Sigmoid colon (tissue), 4 donors: ENCODE measurements around the gene LRRTM4.

Experiments
- EP300 ChIP-seq, 4 donors: sonication (generic); formaldehyde crosslinking; IDR thresholded peaks; one replicate each; pipeline ENCODE4 v1.6.1; 2017; ENCODE audit warnings: antibody characterized with exemption in 4 of 4
- POLR2A ChIP-seq, 2 donors: fragments of 450-650 bp; IDR thresholded peaks; one replicate each; pipeline ENCODE4 v1.6.1; 2016; ENCODE audit warnings: antibody characterized with exemption in 2 of 2, mild to moderate bottlenecking in 2 of 2, moderate library complexity in 2 of 2
- POLR2AphosphoS5 ChIP-seq, 4 donors: sonication (generic); formaldehyde crosslinking; IDR thresholded peaks; one replicate each; pipeline ENCODE4 v1.6.1; 2017; ENCODE audit warnings: antibody characterized with exemption in 4 of 4
- TF ChIP-seq, protein P1 (sequence below), 4 experiments: fragments of 450-650 bp in 3 of 4; fragments of 200-600 bp in 1 of 4; IDR thresholded peaks; one replicate each; pipeline ENCODE4 v1.5.1; 2016 to 2019; ENCODE audit warnings: antibody characterized with exemption in 4 of 4, mild to moderate bottlenecking in 3 of 4, moderate library complexity in 2 of 4

DNA sequence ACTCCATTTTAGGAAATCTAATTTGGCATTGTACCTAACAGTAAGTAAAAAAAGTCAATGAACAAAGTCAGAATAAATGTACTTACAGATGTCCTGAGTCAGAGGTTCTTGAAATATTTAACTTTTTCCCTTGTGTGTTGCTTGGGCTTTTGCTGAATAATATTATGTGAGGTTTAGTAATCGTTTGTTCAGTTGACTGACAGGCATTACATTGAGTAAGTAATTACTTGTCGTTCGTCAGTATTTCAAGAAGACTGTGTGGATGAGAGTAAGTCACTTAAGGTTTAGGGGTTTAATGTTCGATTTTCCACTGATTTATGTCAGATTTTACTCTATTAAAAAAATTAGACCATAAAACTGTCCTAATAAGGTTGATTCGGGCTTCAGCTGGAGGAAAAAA lies 342.9 kb downstream of the LRRTM4 start:
- TF ChIP-seq POLR2A (IDR thresholded peaks at IDR 0.05) (no peak), POLR2AphosphoS5 (IDR thresholded peaks at IDR 0.05) (no peak), EP300 (IDR thresholded peaks at IDR 0.05) (no peak)
- TF ChIP-seq, protein P1, sequence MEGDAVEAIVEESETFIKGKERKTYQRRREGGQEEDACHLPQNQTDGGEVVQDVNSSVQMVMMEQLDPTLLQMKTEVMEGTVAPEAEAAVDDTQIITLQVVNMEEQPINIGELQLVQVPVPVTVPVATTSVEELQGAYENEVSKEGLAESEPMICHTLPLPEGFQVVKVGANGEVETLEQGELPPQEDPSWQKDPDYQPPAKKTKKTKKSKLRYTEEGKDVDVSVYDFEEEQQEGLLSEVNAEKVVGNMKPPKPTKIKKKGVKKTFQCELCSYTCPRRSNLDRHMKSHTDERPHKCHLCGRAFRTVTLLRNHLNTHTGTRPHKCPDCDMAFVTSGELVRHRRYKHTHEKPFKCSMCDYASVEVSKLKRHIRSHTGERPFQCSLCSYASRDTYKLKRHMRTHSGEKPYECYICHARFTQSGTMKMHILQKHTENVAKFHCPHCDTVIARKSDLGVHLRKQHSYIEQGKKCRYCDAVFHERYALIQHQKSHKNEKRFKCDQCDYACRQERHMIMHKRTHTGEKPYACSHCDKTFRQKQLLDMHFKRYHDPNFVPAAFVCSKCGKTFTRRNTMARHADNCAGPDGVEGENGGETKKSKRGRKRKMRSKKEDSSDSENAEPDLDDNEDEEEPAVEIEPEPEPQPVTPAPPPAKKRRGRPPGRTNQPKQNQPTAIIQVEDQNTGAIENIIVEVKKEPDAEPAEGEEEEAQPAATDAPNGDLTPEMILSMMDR (IDR thresholded peaks at IDR 0.05): no peak
